Cardiac septum (tissue), 1 donor: ENCODE measurements around the gene ZNF423. TPM values are rescaled to one million over a fixed set of nuclear protein-coding genes. Genes with fewer than 3 reads are reported as not detected.

Experiments
- DNase-seq: peaks from one replicate; pipeline ENCODE4 v3.0.0-alpha.2; 2020; ENCODE audit warnings: low spot score
- intact Hi-C: fragments of 100-400 bp; cut with DNase I; formaldehyde crosslinking; loops from one replicate; pipeline ENCODE4 v1.14.0; 2022
- total RNA-seq: library from RNA; stranded (reverse); fragmentation: NEBNext Ultra II Directional; extraction: Animal tissue kit (Norgen Biotek cat#: 25700); gene quantifications from one replicate; pipeline ENCODE4 v1.2.1, GENCODE V29; 2021
- donor health status: DM: no; HTN: no; CAD: no.

ZNF423 gene
- total RNA-seq, 1 donor from 2014 or later = 8.6 TPM

- intact Hi-C loops = loop anchor here (2.0 kb wide), 1 partner anchor 19 kb away; no protein-coding TSS in a partner anchor
- no peak for DNase-seq
Observed at GRCh38 chr16:49854188-49854795, 1.6 kb downstream of the ZNF423 start.

- no peak for DNase-seq
- intact Hi-C loops = no loop called here
Observed at GRCh38 chr16:49852279-49852678, 3.6 kb downstream of the ZNF423 start.

DNA sequence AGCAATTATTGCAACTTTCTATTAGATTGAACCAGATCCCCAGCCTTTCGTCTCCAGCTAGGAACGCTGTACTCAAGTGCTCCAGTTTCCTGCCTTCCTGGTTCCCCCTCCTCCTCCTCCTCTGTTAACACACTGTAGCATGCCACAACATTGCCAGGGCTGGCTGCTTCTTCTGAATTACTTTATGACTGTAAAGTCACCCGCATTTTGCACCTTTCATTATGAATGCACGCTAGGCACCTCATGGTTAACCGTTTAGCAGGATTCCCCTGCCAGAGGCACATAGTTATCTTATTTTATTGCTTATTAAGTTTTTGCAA lies 4.5 kb downstream of the ZNF423 start:
- DNase-seq = no peak
- intact Hi-C loops = no loop called here

DNA sequence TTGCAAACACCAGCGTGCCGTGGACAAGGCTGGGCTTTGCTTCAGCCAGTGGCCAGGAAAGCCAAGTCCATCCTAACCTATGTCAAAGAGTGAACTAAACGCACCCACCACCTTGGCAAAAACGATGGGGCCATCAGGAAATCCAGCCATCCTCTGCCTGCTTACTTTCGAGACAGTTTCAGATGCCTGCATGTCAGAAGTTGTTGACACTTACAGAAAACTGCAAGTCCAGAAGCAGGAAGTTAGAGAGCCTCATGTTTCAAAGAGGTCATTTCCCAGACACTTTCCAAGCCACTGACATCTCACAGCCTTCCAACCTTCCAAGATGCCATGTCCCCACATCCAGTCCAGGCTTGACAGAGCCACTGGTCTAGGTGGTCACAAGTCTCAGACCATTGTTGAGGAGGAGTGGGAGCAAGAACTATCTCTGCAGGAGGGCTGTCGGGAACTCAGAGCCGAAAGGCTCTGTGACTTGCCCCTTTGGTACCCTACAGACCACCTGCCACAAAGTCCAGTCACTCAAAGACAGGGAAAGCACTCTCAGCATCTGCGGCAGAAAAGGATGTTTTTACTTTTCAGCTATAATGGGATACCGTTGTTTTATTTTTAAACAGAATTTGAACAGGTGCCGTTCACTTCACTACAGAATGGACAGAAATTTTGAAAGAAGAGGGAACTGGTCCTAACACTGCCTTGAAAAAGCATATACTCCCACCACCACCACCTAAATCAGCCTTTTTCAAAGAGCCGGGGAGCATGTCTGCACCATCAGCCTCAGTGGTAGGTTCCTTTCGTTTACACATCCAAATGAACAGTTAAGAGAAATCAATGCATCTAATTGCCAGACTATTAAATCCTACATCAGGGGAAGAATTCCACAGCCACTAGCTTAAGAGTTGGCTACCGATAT lies 5.1 kb downstream of the ZNF423 start:
- intact Hi-C loops = no loop called here
- no peak for DNase-seq

DNA sequence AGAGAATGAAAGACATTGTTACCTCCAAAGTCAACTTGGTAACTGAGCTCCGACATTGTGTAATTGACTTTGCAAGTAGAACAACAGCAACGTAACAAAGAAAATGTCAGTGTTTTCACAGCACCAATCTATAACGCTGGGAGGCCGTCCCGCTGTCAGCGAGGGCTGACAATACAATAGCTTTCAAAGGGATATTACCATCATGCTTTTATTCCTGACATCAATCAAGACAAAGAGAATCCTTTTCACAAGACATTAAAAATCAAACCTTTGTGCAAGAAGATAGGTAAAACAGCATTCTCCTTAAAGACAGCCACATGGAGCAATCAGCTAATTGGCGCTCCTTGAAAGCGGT lies 6.2 kb downstream of the ZNF423 start:
- no peak for DNase-seq
- intact Hi-C loops = no loop called here

DNA sequence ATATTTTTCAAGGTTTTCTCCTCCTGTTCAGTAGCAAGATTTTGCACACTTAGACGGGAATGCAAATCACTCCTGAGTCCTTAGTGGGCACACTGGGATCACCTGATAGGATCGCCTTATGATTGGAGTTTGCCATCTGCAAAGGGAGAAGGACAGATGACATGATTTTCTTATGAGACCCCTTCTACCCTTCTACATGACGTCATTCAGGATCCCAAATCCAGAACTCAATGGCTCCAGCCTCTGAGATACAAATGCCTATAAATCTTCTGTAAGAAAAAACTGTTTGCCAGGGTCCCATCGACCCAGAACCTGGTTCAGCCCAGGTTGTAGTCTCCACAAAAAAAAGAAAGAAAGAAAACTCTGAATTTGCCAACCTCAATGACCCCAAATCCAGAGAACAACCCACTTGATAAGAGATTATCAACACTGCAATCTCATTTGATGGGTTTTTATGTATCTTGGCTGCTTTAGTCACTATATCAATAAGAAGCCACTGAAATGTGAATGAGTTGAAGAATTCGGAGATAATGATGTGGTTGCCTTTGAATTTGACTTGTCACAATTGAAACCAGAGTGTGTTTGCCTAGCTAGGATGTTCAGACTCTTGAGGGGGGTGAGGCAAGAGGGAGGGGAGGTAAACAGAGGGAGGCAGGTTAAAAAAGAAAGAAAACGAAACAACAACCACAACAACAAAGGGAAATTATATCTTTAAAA lies 6.7 kb downstream of the ZNF423 start:
- intact Hi-C loops = no loop called here
- no peak for DNase-seq

GRCh38 chr16:49848530-49848929 lies 7.4 kb downstream of the ZNF423 start:
- intact Hi-C loops = no loop called here
- DNase-seq = no peak

GRCh38 chr16:49846800-49847199 lies 9.1 kb downstream of the ZNF423 start:
- intact Hi-C loops = no loop called here
- DNase-seq = no peak

DNA sequence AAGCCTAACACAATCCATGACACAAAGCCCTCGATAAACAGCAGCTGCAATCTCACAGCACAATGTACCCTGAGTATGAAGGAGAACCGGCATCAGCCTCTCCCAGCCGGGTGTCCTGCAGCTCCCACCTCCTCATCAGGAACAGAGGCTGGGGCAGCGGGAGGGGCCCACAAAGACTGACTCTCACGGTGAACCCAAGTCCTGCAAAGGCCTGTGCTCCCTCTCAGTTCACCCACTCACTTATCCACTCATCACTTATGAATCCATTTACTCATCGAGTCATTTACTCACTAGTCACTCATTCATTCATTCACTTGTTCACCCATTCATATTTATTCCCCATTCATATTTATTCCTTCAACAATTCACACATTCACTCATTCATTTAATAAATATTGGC lies 11.6 kb downstream of the ZNF423 start:
- intact Hi-C loops = no loop called here
- DNase-seq = no peak

- intact Hi-C loops = no loop called here
- DNase-seq = no peak
Observed at GRCh38 chr16:49843758-49844157, 12.2 kb downstream of the ZNF423 start.

DNA sequence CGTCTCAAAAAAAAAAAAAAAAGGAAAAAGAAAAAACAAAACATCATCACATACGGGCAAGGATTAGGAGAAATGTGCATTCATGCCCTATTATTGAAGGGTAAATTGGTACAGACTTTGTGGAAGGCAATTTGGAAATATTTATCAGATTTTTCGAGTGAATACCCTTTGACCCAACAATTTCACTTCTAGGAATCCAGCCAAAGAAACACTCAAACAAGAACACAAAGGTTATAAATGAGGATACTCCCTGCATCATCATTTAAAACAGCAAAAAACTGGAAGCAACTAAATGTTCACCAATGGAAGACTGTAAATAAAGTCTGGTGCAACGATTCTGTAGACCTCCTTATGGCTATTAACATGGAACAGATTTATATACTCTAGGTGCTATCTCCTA lies 12.9 kb downstream of the ZNF423 start:
- DNase-seq = no peak
- intact Hi-C loops = no loop called here

DNA sequence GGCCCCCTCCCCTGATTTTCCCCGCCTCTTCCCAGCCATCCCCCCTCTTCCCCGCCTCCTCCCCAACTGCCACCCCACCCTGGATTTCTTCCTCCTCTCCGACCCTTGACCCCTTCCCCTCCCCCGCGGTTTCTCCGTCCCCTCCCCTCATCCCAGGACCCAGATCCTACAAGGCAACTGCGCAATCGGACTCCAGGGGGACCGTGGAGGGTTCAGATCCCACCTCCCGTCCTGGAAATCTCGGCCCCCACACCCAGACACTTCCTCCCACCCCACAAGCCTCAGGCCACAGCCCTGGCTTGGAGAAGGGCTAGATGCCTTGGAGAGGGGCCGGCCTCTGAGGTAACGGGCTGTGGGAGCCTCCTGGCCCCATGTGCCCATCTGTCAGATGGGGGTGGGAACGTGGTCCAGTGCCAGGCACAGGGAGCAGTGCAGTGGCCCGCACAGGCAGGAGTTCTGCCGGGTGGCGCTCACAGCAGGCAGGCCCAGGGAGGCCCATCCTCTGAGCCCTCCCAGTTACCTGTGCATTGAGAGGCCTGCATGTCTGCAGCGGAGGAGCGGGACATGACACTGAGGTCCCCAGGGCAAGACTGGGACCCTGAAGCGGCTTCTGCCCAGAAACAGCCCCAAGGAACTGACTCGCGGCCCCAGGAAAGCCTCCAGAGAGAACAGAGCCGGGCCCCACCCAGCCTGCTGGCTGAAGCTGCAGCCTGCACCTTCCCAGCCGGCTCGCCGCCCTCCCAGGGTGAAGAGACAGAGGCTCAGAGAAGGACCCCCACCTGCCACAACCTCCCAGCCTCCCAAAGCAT lies 16.7 kb downstream of the ZNF423 start:
- DNase-seq = no peak

GRCh38 chr16:49838441-49839016 lies 17.4 kb downstream of the ZNF423 start:
- intact Hi-C loops = no loop called here
- no peak for DNase-seq

More for the DNA sequence above, 16.7 kb downstream of the ZNF423 start:
- intact Hi-C loops = no loop called here

DNA sequence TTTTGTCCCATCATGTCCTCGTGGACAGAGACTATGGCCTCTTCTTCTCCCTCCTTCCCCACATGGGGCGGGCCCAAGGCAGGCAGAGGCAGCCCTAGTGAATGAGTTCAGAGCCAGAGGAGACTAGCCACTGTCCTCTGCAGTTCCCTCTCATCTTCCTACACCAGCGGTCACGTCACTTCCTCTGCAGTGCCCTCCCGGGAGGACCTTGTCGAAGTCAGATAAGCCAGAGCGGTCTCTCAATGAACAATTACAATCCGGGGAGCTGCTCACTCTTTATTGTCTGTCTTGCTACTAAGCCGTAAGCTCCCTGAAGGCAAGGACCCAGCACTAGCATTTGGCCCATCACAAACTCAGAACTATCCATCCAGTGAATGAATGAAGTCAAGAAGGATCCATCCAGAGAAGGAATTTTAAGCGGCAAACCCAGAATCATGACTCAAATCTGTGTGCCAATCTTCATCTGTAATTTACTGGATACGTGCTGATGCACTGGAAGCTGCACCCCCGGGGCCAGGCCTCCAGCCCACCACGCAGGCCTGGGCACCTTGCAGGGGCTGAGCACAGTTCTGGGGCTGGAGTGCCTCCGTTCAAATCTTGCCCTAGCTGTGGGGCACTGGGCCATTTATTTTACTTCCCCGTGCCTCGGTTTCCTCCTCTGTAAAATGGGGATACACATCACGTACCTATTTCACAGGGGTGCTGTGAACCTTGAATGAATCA lies 18.1 kb downstream of the ZNF423 start:
- intact Hi-C loops = no loop called here
- no peak for DNase-seq

DNA sequence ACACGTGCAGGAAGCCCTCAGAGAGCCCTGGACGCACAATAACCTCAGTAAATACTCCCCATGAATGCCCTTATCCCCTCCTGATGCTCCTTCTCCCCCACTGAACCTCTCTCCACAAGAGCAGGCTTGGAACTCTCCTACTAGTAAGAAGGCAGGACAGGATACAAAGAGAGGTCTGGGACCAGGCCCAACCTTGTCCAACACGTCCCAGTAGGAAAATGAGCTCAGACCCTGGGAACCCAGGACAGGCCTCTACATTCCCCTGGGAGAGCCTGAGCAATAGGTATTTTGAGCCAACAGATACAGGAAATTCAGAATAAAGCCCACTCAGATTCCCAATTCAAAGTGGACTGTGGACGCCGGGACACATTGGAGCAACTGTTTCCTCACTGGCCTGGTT lies 19.2 kb downstream of the ZNF423 start:
- intact Hi-C loops = no loop called here
- no peak for DNase-seq

- DNase-seq = no peak
- intact Hi-C loops = no loop called here
Observed at GRCh38 chr16:49836218-49836617, 19.7 kb downstream of the ZNF423 start.

DNA sequence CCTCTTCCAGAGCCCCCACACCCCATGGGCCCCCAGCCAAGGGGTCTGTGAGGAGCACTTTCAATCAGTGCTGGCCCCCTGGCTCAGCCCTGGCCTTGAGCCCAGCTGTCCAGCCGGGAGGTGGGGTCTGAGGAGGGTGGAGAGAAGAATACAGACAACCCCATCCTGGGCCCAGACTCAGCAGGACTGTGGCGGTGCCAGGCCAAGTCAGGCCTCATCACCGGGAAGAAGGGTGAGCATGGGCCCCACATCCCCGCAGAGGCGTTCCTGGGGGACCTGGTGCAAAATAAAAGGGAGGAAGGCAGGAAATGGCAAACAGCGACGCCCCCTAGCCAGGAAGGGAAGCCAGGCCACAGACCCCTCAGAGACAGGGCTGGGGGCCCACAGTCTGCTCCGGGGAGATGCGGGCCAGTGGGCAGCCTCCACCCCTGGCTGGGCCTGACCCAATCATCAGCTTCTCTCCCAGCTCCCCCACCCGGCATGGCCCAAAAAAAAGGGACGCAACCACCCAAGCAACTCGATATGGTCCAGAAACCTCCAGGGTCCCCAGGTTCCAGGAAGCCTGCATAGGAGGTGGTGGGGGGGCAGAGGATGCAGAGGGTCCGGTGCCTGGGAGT lies 20.6 kb downstream of the ZNF423 start:
- intact Hi-C loops = loop anchor here (2.0 kb wide), 1 partner anchor 20 kb away; no protein-coding TSS in a partner anchor
- DNase-seq = no peak

- DNase-seq = no peak
- intact Hi-C loops = loop anchor here (2.0 kb wide), 1 partner anchor 20 kb away; no protein-coding TSS in a partner anchor
Observed at GRCh38 chr16:49834531-49835151, 21.3 kb downstream of the ZNF423 start.
